OCI-LY3 (cell line): Measurements from ENCODE around the gene C18orf63.
"Not testable (repeated sequence)": the region's sequence is repeated elsewhere in the genome, so short reads cannot be mapped to it uniquely, and the experiment has no call there.

ENCODE experiments used
- CTCF ChIP-seq: fragments of 200-600, 300-600 bp; sonication (generic); IDR thresholded peaks from 2 replicates; pipeline ENCODE4 v1.5.1; 2014; ENCODE audit warnings: antibody characterized with exemption, low read length, low read depth
- EZH2phosphoT487 ChIP-seq: fragments of 200-600 bp; shearing (Covaris generic); IDR thresholded peaks from 2 replicates; pipeline ENCODE4 v1.6.1; 2018; ENCODE audit warnings: antibody characterized with exemption, mixed run types, low read depth

- TF ChIP-seq CTCF, EZH2phosphoT487: not testable (repeated sequence)
Measured at GRCh38 chr18:74285583-74285982, 30.1 kb upstream of the C18orf63 start.
